Stomach smooth muscle (tissue), 2 donors: ENCODE data around the gene LTBP4.

Experiments
- H3K27ac ChIP-seq: one replicate; pipeline ENCODE4 v1.7.0; 2013; ENCODE audit warnings: mild to moderate bottlenecking, low read length, inconsistent platforms
- H3K27me3 ChIP-seq, 2 donors: one replicate each; pipeline ENCODE4 v1.7.0; 2013; ENCODE audit warnings: low read length in 2 of 2; ENCODE audit not compliant: insufficient read depth in 2 of 2, control insufficient read depth in 1 of 2
- H3K36me3 ChIP-seq, 2 donors: one replicate each; pipeline ENCODE4 v1.7.0; 2013; ENCODE audit warnings: low read length in 2 of 2; ENCODE audit not compliant: control insufficient read depth in 2 of 2, insufficient read depth in 2 of 2
- H3K4me1 ChIP-seq: one replicate; pipeline ENCODE4 v1.7.0; 2013; ENCODE audit warnings: low read length; ENCODE audit not compliant: control insufficient read depth, insufficient read depth
- H3K4me3 ChIP-seq, 2 donors: one replicate each; pipeline ENCODE4 v1.7.0; 2013; ENCODE audit warnings: low read length in 2 of 2
- H3K9ac ChIP-seq, 2 donors: one replicate each; pipeline ENCODE4 v1.7.0; 2013; ENCODE audit warnings: low read length in 2 of 2, mild to moderate bottlenecking in 1 of 2
- H3K9me3 ChIP-seq, 2 donors: one replicate each; pipeline ENCODE4 v1.7.0; 2013; ENCODE audit warnings: low read length in 2 of 2; ENCODE audit not compliant: control insufficient read depth in 2 of 2
- donor health status: healthy.
- donor health status: Pancreatic carcinoma.

The LTBP4 gene

GRCh38 chr19:40565910-40566495, 35.2 kb upstream of the LTBP4 start:
- Histone ChIP-seq H3K27me3 (peaks cover 22 to 27% of the 10 kb centered on the region in 2 donors), H3K27ac (no peak overlapping the region), H3K36me3 (no peaks in the 10 kb centered on the region), H3K9me3 (no peaks in the 10 kb centered on the region), H3K4me1 (peaks cover 16% of the 10 kb centered on the region), H3K9ac (no peak overlapping the region), H3K4me3 (no peak overlapping the region)

- H3K9me3 ChIP-seq = no peaks in the 10 kb centered on the region
- no peak overlapping the region for H3K9ac ChIP-seq
- H3K4me3 ChIP-seq = peak overlapping the region in 1 of 2 donors; percentile 58
- H3K4me1 ChIP-seq = peaks cover 16% of the 10 kb centered on the region
- peaks cover 22 to 27% of the 10 kb centered on the region in 2 donors for H3K27me3 ChIP-seq
- H3K36me3 ChIP-seq = no peaks in the 10 kb centered on the region
- no peak overlapping the region for H3K27ac ChIP-seq
These were observed 34.0 kb upstream of the LTBP4 start for GRCh38 chr19:40567040-40567749.

- H3K36me3 ChIP-seq = no peaks in the 10 kb centered on the region
- H3K9ac ChIP-seq = no peak overlapping the region
- peaks cover 22 to 27% of the 10 kb centered on the region in 2 donors for H3K27me3 ChIP-seq
- H3K27ac ChIP-seq = no peak overlapping the region
- peak overlapping the region in 1 of 2 donors; percentile 58 for H3K4me3 ChIP-seq
- peaks cover 16% of the 10 kb centered on the region for H3K4me1 ChIP-seq
- H3K9me3 ChIP-seq = no peaks in the 10 kb centered on the region
These were observed 33.2 kb upstream of the LTBP4 start for GRCh38 chr19:40567750-40568494.

GRCh38 chr19:40570313-40571004, 30.7 kb upstream of the LTBP4 start:
- H3K4me3 ChIP-seq = peak overlapping the region; percentile 64 to 71
- peaks cover 18 to 24% of the 10 kb centered on the region in 2 donors for H3K27me3 ChIP-seq
- H3K36me3 ChIP-seq = no peaks in the 10 kb centered on the region
- H3K4me1 ChIP-seq = peaks cover 16% of the 10 kb centered on the region
- no peak overlapping the region for H3K27ac ChIP-seq
- H3K9me3 ChIP-seq = no peaks in the 10 kb centered on the region
- H3K9ac ChIP-seq = peak overlapping the region; percentile 62 to 68

- Histone ChIP-seq H3K4me3 (peak overlapping the region; percentile 20 to 35), H3K27ac (no peak overlapping the region), H3K36me3 (no peaks in the 10 kb centered on the region), H3K9me3 (no peaks in the 10 kb centered on the region), H3K9ac (no peak overlapping the region), H3K4me1 (peaks cover 17% of the 10 kb centered on the region), H3K27me3 (peaks cover 13 to 19% of the 10 kb centered on the region in 2 donors)
These were observed 30.2 kb upstream of the LTBP4 start for GRCh38 chr19:40571005-40571318.

- no peak overlapping the region for H3K9ac ChIP-seq
- no peak overlapping the region for H3K27ac ChIP-seq
- no peaks in the 10 kb centered on the region for H3K36me3 ChIP-seq
- peaks cover 10 to 14% of the 10 kb centered on the region in 2 donors for H3K27me3 ChIP-seq
- H3K4me1 ChIP-seq = peaks cover 20% of the 10 kb centered on the region
- no peak overlapping the region for H3K4me3 ChIP-seq
- no peaks in the 10 kb centered on the region for H3K9me3 ChIP-seq
These were observed 29.2 kb upstream of the LTBP4 start for GRCh38 chr19:40571831-40572495.

GRCh38 chr19:40575326-40575725, 25.8 kb upstream of the LTBP4 start:
- no peaks in the 10 kb centered on the region for H3K27me3 ChIP-seq
- H3K4me3 ChIP-seq = no peak overlapping the region
- peaks cover 12% of the 10 kb centered on the region for H3K4me1 ChIP-seq
- H3K36me3 ChIP-seq = peaks cover 3 to 4% of the 10 kb centered on the region in 2 donors
- no peak overlapping the region for H3K9ac ChIP-seq
- H3K9me3 ChIP-seq = no peaks in the 10 kb centered on the region
- no peak overlapping the region for H3K27ac ChIP-seq

- Histone ChIP-seq H3K9ac (no peak overlapping the region), H3K4me3 (peak overlapping the region; percentile 90 to 98), H3K27ac (no peak overlapping the region), H3K9me3 (no peaks in the 10 kb centered on the region), H3K27me3 (no peaks in the 10 kb centered on the region), H3K4me1 (peaks cover 10% of the 10 kb centered on the region), H3K36me3 (peaks cover 7% of the 10 kb centered on the region in 2 donors)
These were observed 25.0 kb upstream of the LTBP4 start for GRCh38 chr19:40576151-40576584.

GRCh38 chr19:40576585-40577451, 24.4 kb upstream of the LTBP4 start, which contains the start of gene SHKBP1:
Gene SHKBP1 (plus strand): TSS chr19:40576873. CDS start chr19:40576900, 27 bp downstream.
- H3K4me1 ChIP-seq = peaks cover 10% of the 10 kb centered on the region
- no peaks in the 10 kb centered on the region for H3K27me3 ChIP-seq
- H3K27ac ChIP-seq = no peak within 1 kb of the TSS
- H3K36me3 ChIP-seq = peaks cover 7% of the 10 kb centered on the region in 2 donors
- H3K9ac ChIP-seq = peak within 1 kb of the TSS; percentile 68 to 79
- peak within 1 kb of the TSS; percentile 90 to 98 for H3K4me3 ChIP-seq
- no peaks in the 10 kb centered on the region for H3K9me3 ChIP-seq
